SIG-M5 treated with dmso at 0.1 percent for 504 hours (cell line): ENCODE results near the gene LAPTM5.

Source experiments
- DNase-seq: peaks from one replicate; lab custom pipeline; 2025; ENCODE audit not compliant: unreplicated experiment; lab: John Stamatoyannopoulos, UW

The LAPTM5 gene

GRCh38 chr1:30787856-30788495 lies 30.4 kb upstream of the LAPTM5 start:
- no peak for DNase-seq

DNA sequence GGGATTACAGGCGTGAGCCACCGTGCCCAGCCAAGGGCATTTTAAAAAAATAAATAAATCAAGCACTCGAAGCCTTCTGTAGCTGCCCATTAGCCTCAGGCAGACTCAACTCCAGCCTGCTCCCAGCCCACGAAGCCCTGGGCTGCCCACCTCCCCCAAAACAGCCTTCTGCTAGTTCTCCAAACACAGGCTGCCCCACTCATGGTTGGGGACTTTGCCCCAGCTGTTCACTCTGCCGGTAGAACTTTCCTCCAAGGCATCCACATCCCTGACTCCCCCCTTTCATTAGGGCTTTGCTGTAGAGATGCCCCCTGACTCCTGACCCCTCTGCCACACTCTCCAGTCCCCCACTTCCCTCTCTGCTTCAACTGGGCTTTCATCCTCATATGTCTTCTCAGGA lies 29.7 kb upstream of the LAPTM5 start:
- DNase-seq, result no peak

GRCh38 chr1:30786264-30786991 lies 28.9 kb upstream of the LAPTM5 start:
- no peak for DNase-seq

- DNase-seq, result no peak
Measured at GRCh38 chr1:30785714-30786113, 28.1 kb upstream of the LAPTM5 start.

DNA sequence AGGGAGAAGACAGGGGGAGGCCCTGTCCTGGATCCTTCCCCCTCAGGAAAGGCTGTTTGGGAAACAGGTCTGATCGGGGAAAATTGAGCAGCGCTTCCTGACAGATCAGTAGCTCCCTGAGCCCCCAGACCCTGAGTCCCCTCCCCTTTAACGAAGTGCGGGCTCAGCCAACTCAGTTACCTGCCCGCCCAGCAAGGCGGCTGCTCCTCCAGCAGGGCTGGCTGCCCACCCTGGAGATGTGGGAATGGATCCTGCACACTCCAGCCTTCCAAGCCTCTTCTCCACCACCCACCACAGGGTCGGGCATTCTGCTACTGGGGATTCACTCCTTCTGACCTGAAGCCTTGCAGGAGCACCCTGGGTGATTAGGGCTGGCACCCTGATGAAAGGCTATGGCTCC lies 27.6 kb upstream of the LAPTM5 start:
- DNase-seq, result no peak

- peak; percentile 29 for DNase-seq
Measured at GRCh38 chr1:30783256-30783915, 25.8 kb upstream of the LAPTM5 start.

GRCh38 chr1:30782361-30783255 lies 25.0 kb upstream of the LAPTM5 start:
- DNase-seq, result peak; percentile 52

GRCh38 chr1:30781906-30782305 lies 24.3 kb upstream of the LAPTM5 start:
- DNase-seq, result no peak

GRCh38 chr1:30780409-30780808 lies 22.8 kb upstream of the LAPTM5 start:
- peak; percentile 6 for DNase-seq

- peak; percentile 72 for DNase-seq
Measured at GRCh38 chr1:30779294-30780071, 21.9 kb upstream of the LAPTM5 start.

- no peak for DNase-seq
Measured at GRCh38 chr1:30778979-30779293, 21.4 kb upstream of the LAPTM5 start.

- DNase-seq, result no peak
Measured at GRCh38 chr1:30778154-30778978, 20.8 kb upstream of the LAPTM5 start.

DNA sequence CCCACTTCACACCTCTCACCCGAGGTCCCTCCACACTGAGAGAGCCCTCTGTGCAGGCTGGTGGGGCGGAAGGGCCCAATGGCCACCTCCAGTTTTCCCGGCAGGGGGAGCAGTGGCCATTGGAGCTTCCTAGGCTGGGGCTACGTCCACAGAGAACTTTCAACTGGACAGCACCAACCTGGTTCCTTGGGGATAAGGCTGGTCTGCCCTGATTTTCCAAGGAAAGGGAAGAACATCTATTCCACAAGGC lies 20.3 kb upstream of the LAPTM5 start:
- no peak for DNase-seq

GRCh38 chr1:30777060-30777903 lies 19.7 kb upstream of the LAPTM5 start:
- no peak for DNase-seq

- no peak for DNase-seq
Measured at GRCh38 chr1:30776097-30777059, 18.8 kb upstream of the LAPTM5 start.

- no peak for DNase-seq
Measured at GRCh38 chr1:30775433-30775975, 17.9 kb upstream of the LAPTM5 start.

GRCh38 chr1:30774550-30775432 lies 17.2 kb upstream of the LAPTM5 start:
- DNase-seq, result no peak
